Smooth muscle cell (in vitro differentiated cells): ENCODE results near the gene UBE2E2. TPM values are rescaled to one million over a fixed set of nuclear protein-coding genes. Genes with fewer than 3 reads are reported as not detected.

Source experiments
- DNase-seq: peaks from one replicate; lab custom pipeline; 2025; ENCODE audit not compliant: unreplicated experiment; lab: John Stamatoyannopoulos, UW
- H2AFZ ChIP-seq: fragments of 200-600 bp; sonication (generic); 2 replicates; pipeline ENCODE4 v1.6.0; 2016; ENCODE audit warnings: antibody characterized with exemption, low read depth, mild to moderate bottlenecking
- H3F3A ChIP-seq: fragments of 200-600 bp; sonication (generic); 2 replicates; pipeline ENCODE4 v1.6.0; 2017; ENCODE audit warnings: antibody characterized with exemption, low read depth
- H3K27ac ChIP-seq: fragments of 200-600 bp; sonication (generic); 2 replicates; pipeline ENCODE4 v1.5.1; 2016; ENCODE audit warnings: low read depth, mild to moderate bottlenecking
- H3K27me3 ChIP-seq: fragments of 200-600 bp; sonication (generic); 2 replicates; pipeline ENCODE4 v1.6.1; 2016; ENCODE audit warnings: low read depth, mild to moderate bottlenecking
- H3K36me3 ChIP-seq: fragments of 200-600 bp; sonication (generic); 2 replicates; pipeline ENCODE4 v1.5.1; 2016; ENCODE audit warnings: low read depth
- H3K4me1 ChIP-seq: fragments of 200-600 bp; sonication (generic); 2 replicates; pipeline ENCODE4 v1.5.1; 2016; ENCODE audit warnings: low read depth
- H3K4me2 ChIP-seq: fragments of 200-600 bp; sonication (generic); 2 replicates; pipeline ENCODE4 v1.6.0; 2016; ENCODE audit warnings: mild to moderate bottlenecking
- H3K4me3 ChIP-seq: fragments of 200-600 bp; sonication (generic); 2 replicates; pipeline ENCODE4 v1.5.1; 2016; ENCODE audit warnings: mild to moderate bottlenecking
- H3K79me2 ChIP-seq: fragments of 200-600 bp; sonication (generic); 2 replicates; pipeline ENCODE4 v1.6.0; 2016; ENCODE audit warnings: low read depth, mild to moderate bottlenecking
- H3K9ac ChIP-seq: fragments of 200-600 bp; sonication (generic); 2 replicates; pipeline ENCODE4 v1.6.0; 2016; ENCODE audit warnings: low read depth
- H3K9me3 ChIP-seq: fragments of 200-600 bp; sonication (generic); replicated peaks from 2 replicates; pipeline ENCODE4 v1.5.1; 2016; ENCODE audit warnings: low read depth
- H4K20me1 ChIP-seq: fragments of 200-600 bp; sonication (generic); 2 replicates; pipeline ENCODE4 v1.6.0; 2016; ENCODE audit warnings: low read depth
- WGBS: methylation state at CpG from one replicate; pipeline ENCODE4 v1.1.7; 2016; ENCODE audit warnings: low lambda C conversion rate; 5-methylcytosine and 5-hydroxymethylcytosine counted together
- polyA plus RNA-seq: library from polyadenylated mRNA; unstranded; fragments of >200 nt; fragmentation: Nextera tagmentation; extraction: Ambion mirVana; gene quantifications from 2 replicates; pipeline ENCODE4 v1.2.1, GENCODE V29; 2016
- total RNA-seq: library from RNA; depleted of rRNA; stranded (reverse); fragments of >200 nt; gene quantifications from 2 replicates; pipeline ENCODE4 v1.2.3, GENCODE V29; 2014
- TF ChIP-seq, protein P1 (sequence below): fragments of 200-600 bp; sonication (generic); IDR thresholded peaks from 2 replicates; pipeline ENCODE4 v1.5.1; 2017; ENCODE audit warnings: borderline replicate concordance, mild to moderate bottlenecking, antibody characterized with exemption; ENCODE audit not compliant: insufficient read depth, poor library complexity, severe bottlenecking

The UBE2E2 gene
- total and polyA plus RNA-seq, 2 experiments from 2014 or later, result 65.9 to 121 TPM

DNA sequence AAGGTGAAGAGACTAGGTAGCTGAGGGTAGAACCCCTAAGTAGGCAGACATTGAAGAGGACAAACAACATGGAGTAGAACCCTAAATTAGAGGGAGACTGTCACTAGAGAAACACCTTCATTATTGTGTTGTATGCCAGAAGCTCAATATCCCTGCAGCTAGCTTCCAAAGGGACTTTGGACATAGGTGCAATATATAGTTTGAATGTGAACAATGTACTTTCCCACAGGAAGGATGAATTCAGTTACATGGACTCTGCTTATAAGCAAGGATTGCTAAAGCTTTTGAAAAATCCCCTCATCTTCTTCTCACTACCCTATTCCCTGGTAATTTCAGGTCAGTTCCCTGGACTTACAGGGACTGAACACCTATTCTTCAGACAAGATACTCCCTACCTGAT, 288.9 kb downstream of the UBE2E2 start:
- H3K36me3 ChIP-seq, result no peaks in the 10 kb centered on the region
- H4K20me1 ChIP-seq, result peaks cover 50% of the 10 kb centered on the region
- DNase-seq, result no peak

GRCh38 chr3:23493889-23494288, 290.8 kb downstream of the UBE2E2 start:
- peaks cover 15% of the 10 kb centered on the region for H3K4me1 ChIP-seq
- peaks cover 5% of the 10 kb centered on the region for H3K79me2 ChIP-seq
- no peak overlapping the region for H3K9ac ChIP-seq
- H3F3A ChIP-seq, result peaks cover 9% of the 10 kb centered on the region
- DNase-seq, result no peak
- H3K4me3 ChIP-seq, result no peak overlapping the region
- no peak overlapping the region for H3K27ac ChIP-seq
- peaks cover 44% of the 10 kb centered on the region for H4K20me1 ChIP-seq
- no peak overlapping the region for H3K4me2 ChIP-seq
- no peaks in the 10 kb centered on the region for H3K27me3 ChIP-seq
- no peaks in the 10 kb centered on the region for H3K9me3 ChIP-seq
- H2AFZ ChIP-seq, result no peak overlapping the region
- H3K36me3 ChIP-seq, result no peaks in the 10 kb centered on the region
- TF ChIP-seq, protein P1, sequence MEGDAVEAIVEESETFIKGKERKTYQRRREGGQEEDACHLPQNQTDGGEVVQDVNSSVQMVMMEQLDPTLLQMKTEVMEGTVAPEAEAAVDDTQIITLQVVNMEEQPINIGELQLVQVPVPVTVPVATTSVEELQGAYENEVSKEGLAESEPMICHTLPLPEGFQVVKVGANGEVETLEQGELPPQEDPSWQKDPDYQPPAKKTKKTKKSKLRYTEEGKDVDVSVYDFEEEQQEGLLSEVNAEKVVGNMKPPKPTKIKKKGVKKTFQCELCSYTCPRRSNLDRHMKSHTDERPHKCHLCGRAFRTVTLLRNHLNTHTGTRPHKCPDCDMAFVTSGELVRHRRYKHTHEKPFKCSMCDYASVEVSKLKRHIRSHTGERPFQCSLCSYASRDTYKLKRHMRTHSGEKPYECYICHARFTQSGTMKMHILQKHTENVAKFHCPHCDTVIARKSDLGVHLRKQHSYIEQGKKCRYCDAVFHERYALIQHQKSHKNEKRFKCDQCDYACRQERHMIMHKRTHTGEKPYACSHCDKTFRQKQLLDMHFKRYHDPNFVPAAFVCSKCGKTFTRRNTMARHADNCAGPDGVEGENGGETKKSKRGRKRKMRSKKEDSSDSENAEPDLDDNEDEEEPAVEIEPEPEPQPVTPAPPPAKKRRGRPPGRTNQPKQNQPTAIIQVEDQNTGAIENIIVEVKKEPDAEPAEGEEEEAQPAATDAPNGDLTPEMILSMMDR, result no peak

More for the DNA sequence above, 288.9 kb downstream of the UBE2E2 start:
- Histone ChIP-seq H3K4me2 (no peak overlapping the region), H3K9ac (no peak overlapping the region), H3K79me2 (no peaks in the 10 kb centered on the region), H3K4me3 (no peak overlapping the region), H3K9me3 (no peaks in the 10 kb centered on the region), H3F3A (peaks cover 9% of the 10 kb centered on the region), H2AFZ (no peak overlapping the region), H3K27ac (no peak overlapping the region), H3K4me1 (peaks cover 15% of the 10 kb centered on the region), H3K27me3 (no peaks in the 10 kb centered on the region)
- TF ChIP-seq, protein P1, result no peak

DNA sequence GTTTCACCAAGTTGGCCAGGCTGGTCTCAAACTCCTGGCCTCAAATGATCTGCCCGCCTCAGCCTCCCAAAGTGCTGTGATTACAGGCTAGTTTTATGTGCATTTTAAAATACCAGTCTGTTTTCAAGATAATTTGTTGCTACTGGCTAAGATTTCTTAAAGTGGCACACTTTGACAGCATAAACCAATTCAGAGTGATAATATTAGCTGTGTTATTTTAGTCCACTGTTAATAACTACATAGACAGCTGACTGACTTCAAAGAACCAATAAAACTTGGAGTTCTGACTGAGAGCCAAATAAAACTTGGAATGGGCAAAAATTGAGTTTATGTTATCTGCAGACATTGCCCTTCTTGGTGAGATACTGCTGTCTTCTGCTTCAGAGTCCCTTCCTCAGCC, 291.8 kb downstream of the UBE2E2 start:
- Histone ChIP-seq H3K36me3 (no peaks in the 10 kb centered on the region), H3K9ac (no peak overlapping the region), H3K9me3 (no peaks in the 10 kb centered on the region), H3K79me2 (peaks cover 5% of the 10 kb centered on the region), H4K20me1 (peaks cover 37% of the 10 kb centered on the region), H2AFZ (no peak overlapping the region), H3K27ac (no peak overlapping the region), H3K4me3 (no peak overlapping the region), H3K4me1 (peaks cover 7% of the 10 kb centered on the region), H3K27me3 (no peaks in the 10 kb centered on the region), H3F3A (peaks cover 5% of the 10 kb centered on the region), H3K4me2 (no peak overlapping the region)
- DNase-seq, result no peak
- WGBS, result 88% methylated on average over 1 of the region's 1 CpG
- TF ChIP-seq, protein P1, result no peak

DNA sequence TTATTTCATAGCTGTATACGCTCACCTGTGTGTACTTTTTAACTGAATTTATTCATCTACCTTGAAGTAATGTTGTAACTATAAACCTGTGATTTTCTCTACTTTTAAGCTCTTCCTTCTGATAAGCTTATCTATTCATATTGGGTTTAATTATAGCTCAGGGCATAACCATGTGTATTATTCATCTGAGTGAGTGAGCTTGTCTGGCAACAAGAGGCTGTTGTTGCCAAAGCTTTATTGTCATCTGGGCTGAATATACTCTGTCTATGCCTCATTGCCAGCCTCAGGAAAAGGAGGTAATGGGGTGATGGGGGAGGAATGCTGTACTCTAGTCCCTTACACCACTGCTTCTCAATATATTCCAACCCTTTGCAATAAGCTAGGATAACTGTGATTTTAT, 292.4 kb downstream of the UBE2E2 start:
- Histone ChIP-seq H3K4me2 (no peak overlapping the region), H3K9me3 (no peaks in the 10 kb centered on the region), H3K4me1 (peaks cover 2% of the 10 kb centered on the region), H3K9ac (no peak overlapping the region), H3F3A (no peaks in the 10 kb centered on the region), H2AFZ (no peak overlapping the region), H3K27me3 (no peaks in the 10 kb centered on the region), H3K27ac (no peak overlapping the region), H3K79me2 (peaks cover 5% of the 10 kb centered on the region), H3K36me3 (no peaks in the 10 kb centered on the region), H3K4me3 (no peak overlapping the region), H4K20me1 (peaks cover 32% of the 10 kb centered on the region)
- DNase-seq, result no peak
- WGBS, result 94% methylated on average over 1 of the region's 1 CpG
- TF ChIP-seq, protein P1, result no peak
